ENCODE data around the gene C11orf87.

Gene C11orf87

DNA sequence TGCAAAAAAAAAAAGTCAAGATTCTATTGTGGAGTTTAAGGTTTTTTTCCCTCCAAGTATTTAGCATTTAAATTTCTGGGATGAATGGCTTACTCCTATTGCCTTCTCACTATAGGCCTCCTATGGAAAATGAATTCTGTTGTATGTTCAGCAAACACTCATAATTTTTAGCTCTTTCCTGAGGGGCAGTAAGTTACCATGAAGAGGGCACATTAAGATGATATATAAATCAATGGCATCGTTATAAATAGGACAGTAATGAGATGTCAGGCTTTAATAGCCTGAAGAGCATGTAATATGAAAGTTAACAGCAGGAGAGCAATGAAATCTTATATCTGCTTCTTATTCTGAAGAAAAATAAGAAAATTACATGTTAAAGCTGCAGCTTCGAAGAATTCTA, 32.9 kb downstream of the C11orf87 start:
- DNase-seq = no peak
